NT2/D1 (cell line): Measurements from ENCODE around the gene IAPP.
"Not testable (repeated sequence)": the region's sequence is repeated elsewhere in the genome, so short reads cannot be mapped to it uniquely, and the experiment has no call there.

Experiments
- SUZ12 ChIP-seq: IDR thresholded peaks from 2 replicates; pipeline ENCODE4 v1.6.1; 2011; ENCODE audit not compliant: insufficient read length, insufficient read depth; ENCODE audit errors: extremely low read depth
- ZNF274 ChIP-seq: IDR thresholded peaks from 2 replicates; pipeline ENCODE4 v1.6.1; 2011; ENCODE audit warnings: mild to moderate bottlenecking, low read depth, low read length

GRCh38 chr12:21418398-21418797 lies 45.7 kb downstream of the IAPP start:
- not testable (repeated sequence) for TF ChIP-seq SUZ12, ZNF274
